Sciatic nerve (tissue), 2 donors: ENCODE results near the gene SPATA6L. TPM values are rescaled to one million over a fixed set of nuclear protein-coding genes. Genes with fewer than 3 reads are reported as not detected.

Source experiments
- ATAC-seq: fragments of 200-7000 bp; cut with Tn5 transposase; one replicate; pipeline ENCODE4 v1.9.1; 2020; ENCODE audit warnings: mild to moderate bottlenecking, moderate library complexity
- DNase-seq: peaks from one replicate; pipeline ENCODE4 v3.0.0-alpha.2; 2020; ENCODE audit warnings: low spot score
- intact Hi-C: fragments of 100-400 bp; cut with DNase I; formaldehyde crosslinking; loops from one replicate; pipeline ENCODE4 v1.14.2; 2022
- total RNA-seq: library from RNA; stranded (reverse); fragmentation: NEBNext Ultra II Directional; extraction: Animal tissue kit (Norgen Biotek cat#: 25700); gene quantifications from one replicate; pipeline ENCODE4 v1.2.1, GENCODE V29; 2021
- donor health status: DM: no; HTN: no; CAD: no.
- donor health status: DM: no; HTN: no; CAD: no.

Gene SPATA6L
- total RNA-seq, 1 donor from 2014 or later: 4.3 TPM

GRCh38 chr9:4596165-4596922, 69.9 kb downstream of the SPATA6L start:
- intact Hi-C loops: no loop called here
- ATAC-seq (peak; percentile 90), DNase-seq (no peak)

GRCh38 chr9:4594994-4595393, 71.3 kb downstream of the SPATA6L start:
- ATAC-seq (no peak), DNase-seq (no peak)
- intact Hi-C loops: no loop called here

- peak; percentile 78 for ATAC-seq
- DNase-seq: no peak
- intact Hi-C loops: no loop called here
Observed at GRCh38 chr9:4594545-4594944, 71.7 kb downstream of the SPATA6L start.

- intact Hi-C loops: no loop called here
- no peak for DNase-seq
- ATAC-seq: no peak
Observed at GRCh38 chr9:4592886-4593285, 73.4 kb downstream of the SPATA6L start.

GRCh38 chr9:4592295-4592694, 74.0 kb downstream of the SPATA6L start:
- intact Hi-C loops: no loop called here

GRCh38 chr9:4591123-4591500, 75.2 kb downstream of the SPATA6L start:
- ATAC-seq (no peak), DNase-seq (no peak)
- intact Hi-C loops: no loop called here

More at GRCh38 chr9:4592295-4592694, 74.0 kb downstream of the SPATA6L start:
- no peak for ATAC-seq
- no peak for DNase-seq

GRCh38 chr9:4590430-4591122, 75.7 kb downstream of the SPATA6L start:
- DNase-seq: no peak
- intact Hi-C loops: no loop called here
- ATAC-seq: no peak

GRCh38 chr9:4588721-4589120, 77.6 kb downstream of the SPATA6L start:
- no peak for ATAC-seq
- intact Hi-C loops: no loop called here

GRCh38 chr9:4585135-4585534, 81.1 kb downstream of the SPATA6L start:
- intact Hi-C loops: no loop called here
- DNase-seq (no peak), ATAC-seq (no peak)

More at GRCh38 chr9:4588721-4589120, 77.6 kb downstream of the SPATA6L start:
- DNase-seq: no peak

GRCh38 chr9:4584636-4585035, 81.6 kb downstream of the SPATA6L start:
- DNase-seq: no peak
- no peak for ATAC-seq
- intact Hi-C loops: no loop called here

- ATAC-seq (no peak), DNase-seq (no peak)
- intact Hi-C loops: no loop called here
Observed at GRCh38 chr9:4583001-4583400, 83.3 kb downstream of the SPATA6L start.

GRCh38 chr9:4581861-4582565, 84.3 kb downstream of the SPATA6L start:
- DNase-seq (no peak), ATAC-seq (no peak)
- intact Hi-C loops: no loop called here

GRCh38 chr9:4581035-4581760, 85.1 kb downstream of the SPATA6L start:
- no peak for DNase-seq
- ATAC-seq: no peak
- intact Hi-C loops: no loop called here

- DNase-seq (no peak), ATAC-seq (peak; percentile 64)
- intact Hi-C loops: no loop called here
Observed at GRCh38 chr9:4579001-4579400, 87.3 kb downstream of the SPATA6L start.

- no peak for DNase-seq
- intact Hi-C loops: no loop called here
- ATAC-seq: no peak
Observed at GRCh38 chr9:4576448-4576847, 89.8 kb downstream of the SPATA6L start.

GRCh38 chr9:4575997-4576396, 90.3 kb downstream of the SPATA6L start:
- ATAC-seq: no peak
- no peak for DNase-seq
- intact Hi-C loops: no loop called here

GRCh38 chr9:4574657-4575243, 91.5 kb downstream of the SPATA6L start:
- DNase-seq: no peak
- intact Hi-C loops: no loop called here
- ATAC-seq: no peak

- no peak for DNase-seq
- intact Hi-C loops: no loop called here
- no peak for ATAC-seq
Observed at GRCh38 chr9:4573634-4574389, 92.5 kb downstream of the SPATA6L start.
